GM19467 (cell line): Measurements from ENCODE around the gene ADAMTS7.
"Not testable (repeated sequence)": the region's sequence is repeated elsewhere in the genome, so short reads cannot be mapped to it uniquely, and the experiment has no call there.

Experiments used
- ATAC-seq: cut with Tn5 transposase; IDR thresholded peaks from one replicate; pipeline ENCODE4 v1.9.1; 2021; ENCODE audit warnings: mild to moderate bottlenecking, moderate library complexity; ENCODE audit not compliant: unreplicated experiment

The ADAMTS7 gene

GRCh38 chr15:78781381-78781780 is 29.9 kb downstream of the ADAMTS7 start:
- ATAC-seq, result not testable (repeated sequence)

GRCh38 chr15:78779975-78780374 is 31.3 kb downstream of the ADAMTS7 start:
- ATAC-seq, result not testable (repeated sequence)

GRCh38 chr15:78779176-78779785 is 32.0 kb downstream of the ADAMTS7 start:
- not testable (repeated sequence) for ATAC-seq

GRCh38 chr15:78778422-78778821 is 32.8 kb downstream of the ADAMTS7 start:
- no peak for ATAC-seq

GRCh38 chr15:78777953-78778345 is 33.3 kb downstream of the ADAMTS7 start:
- ATAC-seq, result not testable (repeated sequence)

GRCh38 chr15:78777290-78777952 is 33.8 kb downstream of the ADAMTS7 start:
- not testable (repeated sequence) for ATAC-seq

- not testable (repeated sequence) for ATAC-seq
Observed at GRCh38 chr15:78776046-78776925, 35.0 kb downstream of the ADAMTS7 start.

GRCh38 chr15:78775472-78775871 is 35.8 kb downstream of the ADAMTS7 start:
- no peak for ATAC-seq

GRCh38 chr15:78774451-78774990 is 36.7 kb downstream of the ADAMTS7 start:
- not testable (repeated sequence) for ATAC-seq

GRCh38 chr15:78773765-78774450 is 37.4 kb downstream of the ADAMTS7 start:
- not testable (repeated sequence) for ATAC-seq

GRCh38 chr15:78772738-78773137 is 38.5 kb downstream of the ADAMTS7 start:
- ATAC-seq, result no peak

- not testable (repeated sequence) for ATAC-seq
Observed at GRCh38 chr15:78771436-78772000, 39.7 kb downstream of the ADAMTS7 start.

- ATAC-seq, result not testable (repeated sequence)
Observed at GRCh38 chr15:78771020-78771419, 40.2 kb downstream of the ADAMTS7 start.

- ATAC-seq, result not testable (repeated sequence)
Observed at GRCh38 chr15:78769473-78770225, 41.6 kb downstream of the ADAMTS7 start.

GRCh38 chr15:78768531-78769408 is 42.5 kb downstream of the ADAMTS7 start:
- ATAC-seq, result no peak

- ATAC-seq, result no peak
Observed at GRCh38 chr15:78768096-78768495, 43.2 kb downstream of the ADAMTS7 start.

GRCh38 chr15:78767331-78767951 is 43.8 kb downstream of the ADAMTS7 start:
- no peak for ATAC-seq

- ATAC-seq, result not testable (repeated sequence)
Observed at GRCh38 chr15:78766641-78767071, 44.6 kb downstream of the ADAMTS7 start.
